Measurements from ENCODE around the gene PRDM16.

Gene PRDM16

DNA sequence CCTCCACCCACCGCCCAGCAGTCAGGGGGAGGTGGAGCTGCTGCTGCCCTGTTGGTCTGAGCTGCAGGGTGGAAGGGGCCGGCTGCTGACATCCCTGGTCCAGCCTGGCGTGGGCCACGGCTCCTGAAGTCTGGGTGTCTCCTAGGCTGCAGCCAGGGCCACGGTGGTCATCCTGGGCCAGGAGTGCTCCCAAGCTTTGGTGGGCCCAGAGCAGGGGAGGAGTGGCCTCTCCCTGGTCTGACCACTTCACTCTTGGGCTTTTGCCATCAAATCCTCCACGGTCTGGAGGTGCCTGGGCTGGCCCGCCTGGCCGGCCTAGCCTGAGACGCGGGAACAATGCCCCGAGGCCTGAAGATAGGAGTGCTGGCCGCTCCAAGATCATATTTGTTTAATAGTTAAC lies 5.8 kb downstream of the PRDM16 start:
- TF ChIP-seq, protein P1, sequence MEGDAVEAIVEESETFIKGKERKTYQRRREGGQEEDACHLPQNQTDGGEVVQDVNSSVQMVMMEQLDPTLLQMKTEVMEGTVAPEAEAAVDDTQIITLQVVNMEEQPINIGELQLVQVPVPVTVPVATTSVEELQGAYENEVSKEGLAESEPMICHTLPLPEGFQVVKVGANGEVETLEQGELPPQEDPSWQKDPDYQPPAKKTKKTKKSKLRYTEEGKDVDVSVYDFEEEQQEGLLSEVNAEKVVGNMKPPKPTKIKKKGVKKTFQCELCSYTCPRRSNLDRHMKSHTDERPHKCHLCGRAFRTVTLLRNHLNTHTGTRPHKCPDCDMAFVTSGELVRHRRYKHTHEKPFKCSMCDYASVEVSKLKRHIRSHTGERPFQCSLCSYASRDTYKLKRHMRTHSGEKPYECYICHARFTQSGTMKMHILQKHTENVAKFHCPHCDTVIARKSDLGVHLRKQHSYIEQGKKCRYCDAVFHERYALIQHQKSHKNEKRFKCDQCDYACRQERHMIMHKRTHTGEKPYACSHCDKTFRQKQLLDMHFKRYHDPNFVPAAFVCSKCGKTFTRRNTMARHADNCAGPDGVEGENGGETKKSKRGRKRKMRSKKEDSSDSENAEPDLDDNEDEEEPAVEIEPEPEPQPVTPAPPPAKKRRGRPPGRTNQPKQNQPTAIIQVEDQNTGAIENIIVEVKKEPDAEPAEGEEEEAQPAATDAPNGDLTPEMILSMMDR (IDR thresholded peaks at IDR 0.05; ENCODE audit: insufficient read depth, missing control alignments): no peak
- FAIRE-seq (no peak), DNase-seq (ENCODE audit: insufficient read length, low spot score) (no peak)

DNA sequence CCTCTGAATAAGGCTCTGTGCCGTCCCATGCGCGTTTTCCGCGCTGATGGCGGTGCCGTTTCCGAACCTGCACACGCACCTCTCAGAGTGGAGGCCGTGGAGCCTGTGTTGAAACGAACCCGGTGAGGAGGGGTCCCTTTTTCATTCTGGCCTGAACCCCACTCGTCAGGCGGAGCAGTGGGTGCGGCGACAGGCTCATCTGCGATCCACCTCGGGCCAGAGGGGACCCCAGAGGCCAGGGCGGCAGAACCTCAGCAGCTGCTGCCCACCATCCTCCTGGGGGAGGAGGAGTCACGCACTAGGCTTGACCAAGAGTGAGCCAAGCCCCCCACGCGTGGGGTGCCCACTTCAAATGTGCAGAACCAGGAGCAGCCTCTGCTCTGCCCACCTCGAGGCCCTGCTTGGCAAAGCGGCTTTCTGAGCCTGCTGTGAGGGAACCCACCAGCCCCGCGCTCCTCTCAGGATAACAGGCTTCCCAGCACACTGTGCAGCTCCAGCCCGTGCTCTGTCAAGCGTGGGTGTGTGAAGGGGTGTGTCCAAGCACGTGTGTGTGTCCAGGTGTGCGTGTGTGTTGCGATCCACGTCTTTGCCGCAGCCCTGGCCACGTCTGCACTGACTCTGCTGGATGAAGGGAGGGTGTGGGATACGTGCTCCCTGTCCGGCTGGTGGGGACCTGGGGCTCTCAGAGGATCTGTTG lies 6.8 kb downstream of the PRDM16 start:
- TF ChIP-seq, protein P1 (IDR thresholded peaks at IDR 0.05; ENCODE audit: insufficient read depth, missing control alignments): no peak
- DNase-seq (ENCODE audit: insufficient read length, low spot score) (no peak), FAIRE-seq (no peak)

DNA sequence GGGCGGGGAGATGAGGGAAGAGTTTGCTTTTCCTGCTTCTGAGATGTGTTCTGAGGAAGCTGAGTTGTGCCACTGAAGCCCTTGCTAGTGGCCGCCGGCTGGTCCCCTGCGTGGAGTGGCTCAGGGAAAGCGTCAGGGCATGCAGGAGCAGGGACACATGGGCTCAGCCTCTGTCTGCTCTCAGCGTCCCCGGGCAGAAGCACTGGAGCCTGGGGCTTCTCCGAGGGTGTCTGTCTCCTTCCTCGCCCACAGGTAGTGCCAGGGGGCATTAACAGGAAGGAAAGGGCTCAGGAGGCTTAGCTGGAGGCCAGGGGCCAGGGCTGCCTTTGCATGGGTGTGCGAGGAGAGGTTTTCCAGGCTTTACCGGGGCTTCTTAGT lies 7.3 kb downstream of the PRDM16 start:
- TF ChIP-seq, protein P1 (IDR thresholded peaks at IDR 0.05; ENCODE audit: insufficient read depth, missing control alignments): no peak
- FAIRE-seq (no peak), DNase-seq (ENCODE audit: insufficient read length, low spot score) (no peak)

DNA sequence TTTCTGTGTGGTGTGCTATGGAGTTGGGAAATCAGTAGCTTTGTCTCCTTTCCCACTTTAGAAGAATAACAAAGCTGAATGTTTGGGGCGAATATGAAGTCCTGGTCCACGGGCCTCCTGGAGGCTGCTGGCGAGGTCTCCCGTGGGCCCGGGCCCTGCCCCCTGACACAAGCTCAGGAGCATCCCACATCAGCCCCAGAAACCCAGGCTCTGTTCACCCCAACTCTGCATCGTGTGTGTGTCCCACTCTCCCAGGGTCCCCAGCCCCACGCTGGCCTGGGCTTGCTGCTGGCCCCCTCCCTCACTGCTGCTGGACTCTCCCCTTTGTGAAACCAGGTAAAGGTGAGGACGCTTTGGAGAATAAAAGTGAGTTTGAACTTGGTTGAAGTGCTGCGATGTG lies 8.1 kb downstream of the PRDM16 start:
- TF ChIP-seq, protein P1 (IDR thresholded peaks at IDR 0.05; ENCODE audit: insufficient read depth, missing control alignments): no peak
- DNase-seq (ENCODE audit: insufficient read length, low spot score): no peak
- FAIRE-seq: no peak

DNA sequence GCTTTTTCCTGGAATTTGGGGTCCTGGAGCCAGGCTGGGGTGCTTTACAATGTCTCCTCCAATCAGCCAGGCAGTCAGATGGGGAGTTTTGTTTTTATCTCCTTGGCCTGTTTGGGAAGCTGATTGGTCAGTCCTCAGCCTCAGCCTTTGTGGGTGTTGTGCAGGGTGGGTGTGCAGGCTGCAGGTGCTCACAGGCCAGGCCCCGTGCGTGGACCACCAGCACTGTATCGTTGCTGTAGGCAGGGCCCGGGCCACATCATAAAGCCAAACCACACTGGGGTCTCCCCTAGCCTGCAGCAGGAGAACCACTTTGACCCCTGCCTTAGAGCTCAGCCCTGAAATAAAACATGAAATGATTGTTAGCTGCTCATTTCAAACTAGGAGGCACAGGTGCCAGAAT lies 8.6 kb downstream of the PRDM16 start:
- TF ChIP-seq, protein P1 (IDR thresholded peaks at IDR 0.05; ENCODE audit: insufficient read depth, missing control alignments): no peak
- FAIRE-seq (no peak), DNase-seq (ENCODE audit: insufficient read length, low spot score) (no peak)

DNA sequence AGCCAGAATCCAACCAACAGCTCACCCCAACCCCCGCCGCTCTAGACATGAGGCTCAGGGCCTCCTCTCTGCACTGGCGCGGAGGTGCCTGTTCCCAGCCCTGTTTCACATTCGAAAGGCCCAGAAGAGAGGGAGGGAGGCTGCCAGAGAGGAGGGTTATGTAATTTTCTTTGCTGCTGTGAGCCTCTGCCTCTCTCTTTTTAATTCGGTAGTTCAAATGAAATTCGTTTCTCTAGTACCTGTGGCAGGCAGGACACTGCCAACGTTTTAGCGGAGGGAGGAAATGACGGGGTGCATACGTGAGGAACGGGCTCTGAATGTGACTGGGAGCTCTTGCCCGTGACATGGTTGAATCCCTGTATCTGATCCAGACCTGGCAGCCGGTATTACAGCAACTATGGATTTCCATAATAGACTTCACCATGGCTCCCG lies 9.4 kb downstream of the PRDM16 start:
- no peak for FAIRE-seq
- TF ChIP-seq, protein P1 (IDR thresholded peaks at IDR 0.05; ENCODE audit: insufficient read depth, missing control alignments): no peak
- no peak for DNase-seq (ENCODE audit: insufficient read length, low spot score)

DNA sequence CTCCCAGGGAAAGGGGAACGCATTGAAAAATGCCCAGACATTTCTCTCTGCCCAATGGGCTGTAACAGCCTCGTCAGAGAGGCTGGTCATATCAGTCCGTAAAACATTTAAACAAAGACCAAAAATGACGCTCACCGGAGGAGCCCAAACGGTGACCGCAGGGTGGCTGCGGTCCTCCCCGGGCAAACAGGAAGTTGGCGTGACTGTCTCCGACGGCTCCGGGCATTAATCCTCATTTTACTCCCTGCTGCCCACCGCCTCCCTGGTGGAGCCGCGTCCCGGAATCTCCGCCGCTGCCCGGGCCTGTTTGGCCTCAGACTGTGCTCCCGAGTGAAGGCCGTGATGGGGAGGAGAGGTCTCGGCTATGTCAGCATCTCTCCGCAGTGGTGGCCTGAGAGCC lies 9.9 kb downstream of the PRDM16 start:
- FAIRE-seq (no peak), DNase-seq (ENCODE audit: insufficient read length, low spot score) (no peak)

More for the DNA sequence above, 9.9 kb downstream of the PRDM16 start:
- TF ChIP-seq, protein P1 (IDR thresholded peaks at IDR 0.05; ENCODE audit: insufficient read depth, missing control alignments): no peak
